DOHH2 (cell line): ENCODE measurements around the gene POLR3A.

Source experiments
- H3F3A ChIP-seq: fragments of 200-600 bp; sonication (generic), shearing (Covaris generic); 2 replicates; pipeline ENCODE4 v1.6.0; 2016; ENCODE audit warnings: antibody characterized with exemption, mild to moderate bottlenecking; ENCODE audit not compliant: control insufficient read depth, insufficient read depth
- H3K27ac ChIP-seq: fragments of 200-600 bp; sonication (generic); 2 replicates; pipeline ENCODE4 v1.5.1; 2014; ENCODE audit warnings: low read depth, mild to moderate bottlenecking, low read length, moderate library complexity
- H3K27me3 ChIP-seq: fragments of 200-600 bp; sonication (generic); 2 replicates; pipeline ENCODE4 v1.6.1; 2014; ENCODE audit warnings: mild to moderate bottlenecking, low read length, mixed read lengths; ENCODE audit not compliant: control insufficient read depth
- H3K36me3 ChIP-seq: fragments of 200-600 bp; sonication (generic); 2 replicates; pipeline ENCODE4 v1.6.1; 2014; ENCODE audit warnings: mild to moderate bottlenecking, low read length, moderate library complexity, mixed read lengths; ENCODE audit not compliant: control insufficient read depth
- H3K4me1 ChIP-seq: fragments of 200-600 bp; sonication (generic); 2 replicates; pipeline ENCODE4 v1.6.1; 2014; ENCODE audit warnings: mild to moderate bottlenecking, low read length, mixed read lengths; ENCODE audit not compliant: control insufficient read depth
- H3K4me2 ChIP-seq: fragments of 200-600 bp; sonication (generic); 2 replicates; pipeline ENCODE4 v1.6.0; 2014; ENCODE audit warnings: mild to moderate bottlenecking, low read length, moderate library complexity
- H3K4me3 ChIP-seq: fragments of 200-600 bp; sonication (generic); 2 replicates; pipeline ENCODE4 v1.5.1; 2014; ENCODE audit warnings: mild to moderate bottlenecking, low read length, mixed read lengths
- H3K79me2 ChIP-seq: fragments of 200-600 bp; sonication (generic); 2 replicates; pipeline ENCODE4 v1.6.1; 2014; ENCODE audit warnings: mild to moderate bottlenecking, low read length, mixed read lengths; ENCODE audit not compliant: control insufficient read depth
- H3K9me2 ChIP-seq: fragments of 200-600 bp; sonication (generic); replicated peaks from 2 replicates; pipeline ENCODE4 v1.6.1; 2014; ENCODE audit warnings: mild to moderate bottlenecking, low read length, mixed read lengths; ENCODE audit not compliant: control insufficient read depth
- H3K9me3 ChIP-seq: fragments of 200-600 bp; sonication (generic); 2 replicates; pipeline ENCODE4 v1.6.1; 2014; ENCODE audit warnings: antibody characterized with exemption, low read length, mixed read lengths; ENCODE audit not compliant: control insufficient read depth, insufficient read depth
- H4K20me1 ChIP-seq: fragments of 200-600 bp; sonication (generic); 2 replicates; pipeline ENCODE4 v1.6.0; 2014; ENCODE audit warnings: low read depth, mild to moderate bottlenecking, antibody characterized with exemption, low read length, moderate library complexity; ENCODE audit not compliant: control insufficient read depth, insufficient read depth
- CTCF ChIP-seq: fragments of 200-600 bp; sonication (generic); IDR thresholded peaks from one replicate; pipeline ENCODE4 v1.5.1; 2014; ENCODE audit warnings: antibody characterized with exemption, mild to moderate bottlenecking, low read depth, low read length; ENCODE audit not compliant: poor library complexity, severe bottlenecking
- EZH2phosphoT487 ChIP-seq: fragments of 200-600 bp; sonication (generic); IDR thresholded peaks from 2 replicates; pipeline ENCODE4 v1.6.1; 2017; ENCODE audit warnings: borderline replicate concordance, mild to moderate bottlenecking, antibody characterized with exemption, low read length, moderate library complexity, mixed read lengths

POLR3A gene

GRCh38 chr10:77964811-77965210 is 64.5 kb downstream of the POLR3A start:
- Histone ChIP-seq H4K20me1 (no peaks in the 10 kb centered on the region), H3K79me2 (no peaks in the 10 kb centered on the region), H3K4me3 (no peak overlapping the region), H3K9me2 (no peaks in the 10 kb centered on the region), H3K4me2 (no peak overlapping the region), H3F3A (no peaks in the 10 kb centered on the region), H3K4me1 (no peaks in the 10 kb centered on the region), H3K27me3 (no peaks in the 10 kb centered on the region), H3K36me3 (no peaks in the 10 kb centered on the region), H3K27ac (no peak overlapping the region), H3K9me3 (0 out of 2 replicates have a peak, but pooled peaks cover 3% of the 10 kb centered on the region)
- TF ChIP-seq EZH2phosphoT487 (no peak), CTCF (no peak)

- H3K27ac ChIP-seq: no peak overlapping the region
- H3K9me2 ChIP-seq: no peaks in the 10 kb centered on the region
- H3K9me3 ChIP-seq: 0 out of 2 replicates have a peak, but pooled peaks cover 3% of the 10 kb centered on the region
- no peaks in the 10 kb centered on the region for H4K20me1 ChIP-seq
- no peak overlapping the region for H3K4me3 ChIP-seq
- no peaks in the 10 kb centered on the region for H3K27me3 ChIP-seq
- TF ChIP-seq CTCF (no peak), EZH2phosphoT487 (no peak)
- no peaks in the 10 kb centered on the region for H3K4me1 ChIP-seq
- no peaks in the 10 kb centered on the region for H3K36me3 ChIP-seq
- no peaks in the 10 kb centered on the region for H3K79me2 ChIP-seq
- H3K4me2 ChIP-seq: no peak overlapping the region
- no peaks in the 10 kb centered on the region for H3F3A ChIP-seq
Observed at GRCh38 chr10:77963901-77964300, 65.4 kb downstream of the POLR3A start.

GRCh38 chr10:77962350-77963146 is 66.8 kb downstream of the POLR3A start:
- Histone ChIP-seq H4K20me1 (no peaks in the 10 kb centered on the region), H3F3A (no peaks in the 10 kb centered on the region), H3K27me3 (no peaks in the 10 kb centered on the region), H3K27ac (no peak overlapping the region), H3K4me3 (no peak overlapping the region), H3K9me3 (0 out of 2 replicates have a peak, but pooled peaks cover 3% of the 10 kb centered on the region), H3K79me2 (no peaks in the 10 kb centered on the region), H3K4me1 (no peaks in the 10 kb centered on the region), H3K9me2 (no peaks in the 10 kb centered on the region), H3K36me3 (no peaks in the 10 kb centered on the region), H3K4me2 (no peak overlapping the region)
- TF ChIP-seq CTCF: no peak
- no peak for TF ChIP-seq EZH2phosphoT487
